ENCODE measurements around the gene AQP4.

Gene AQP4

GRCh38 chr18:26865557-26865956 is at the start of gene AQP4:
AQP4 (minus strand) TSS chr18:26865707; CDS start chr18:26865689, 18 bp downstream.
- DNase-seq (ENCODE audit: low spot score): no peak

- no peak for DNase-seq (ENCODE audit: low spot score)
Observed at GRCh38 chr18:26911840-26912239, 46.3 kb upstream of the AQP4 start.

- no peak for DNase-seq (ENCODE audit: low spot score)
Observed at GRCh38 chr18:26909599-26910290, 44.2 kb upstream of the AQP4 start.

- DNase-seq (ENCODE audit: low spot score): no peak
Observed at GRCh38 chr18:26908906-26909305, 43.4 kb upstream of the AQP4 start.

- DNase-seq (ENCODE audit: low spot score): no peak
Observed at GRCh38 chr18:26902291-26902690, 36.8 kb upstream of the AQP4 start.

GRCh38 chr18:26901020-26901419 is 35.5 kb upstream of the AQP4 start:
- no peak for DNase-seq (ENCODE audit: low spot score)

GRCh38 chr18:26894426-26894825 is 28.9 kb upstream of the AQP4 start:
- no peak for DNase-seq (ENCODE audit: low spot score)

GRCh38 chr18:26893996-26894395 is 28.5 kb upstream of the AQP4 start:
- no peak for DNase-seq (ENCODE audit: low spot score)

- no peak for DNase-seq (ENCODE audit: low spot score)
Observed at GRCh38 chr18:26888259-26888658, 22.8 kb upstream of the AQP4 start.

- DNase-seq (ENCODE audit: low spot score): no peak
Observed at GRCh38 chr18:26875040-26875654, 9.6 kb upstream of the AQP4 start.

GRCh38 chr18:26874283-26874682 is 8.8 kb upstream of the AQP4 start:
- DNase-seq (ENCODE audit: low spot score): no peak

- DNase-seq (ENCODE audit: low spot score): no peak
Observed at GRCh38 chr18:26869640-26870039, 4.1 kb upstream of the AQP4 start.

- DNase-seq (ENCODE audit: low spot score): no peak
Observed at GRCh38 chr18:26868968-26869586, 3.6 kb upstream of the AQP4 start.

- no peak for DNase-seq (ENCODE audit: low spot score)
Observed at GRCh38 chr18:26867471-26867870, 2.0 kb upstream of the AQP4 start.

GRCh38 chr18:26864658-26865057 is 849 bp downstream of the AQP4 start:
- no peak for DNase-seq (ENCODE audit: low spot score)

- no peak for DNase-seq (ENCODE audit: low spot score)
Observed at GRCh38 chr18:26863921-26864497, 1.5 kb downstream of the AQP4 start.

- DNase-seq (ENCODE audit: low spot score): no peak
Observed at GRCh38 chr18:26863122-26863879, 2.2 kb downstream of the AQP4 start.

- no peak for DNase-seq (ENCODE audit: low spot score)
Observed at GRCh38 chr18:26862084-26862483, 3.4 kb downstream of the AQP4 start.

- DNase-seq (ENCODE audit: low spot score): no peak
Observed at GRCh38 chr18:26854292-26854881, 11.1 kb downstream of the AQP4 start.

- DNase-seq (ENCODE audit: low spot score): no peak
Observed at GRCh38 chr18:26853401-26853800, 12.1 kb downstream of the AQP4 start.

GRCh38 chr18:26843760-26844159 is 21.7 kb downstream of the AQP4 start:
- DNase-seq (ENCODE audit: low spot score): no peak

- no peak for DNase-seq (ENCODE audit: low spot score)
Observed at GRCh38 chr18:26840965-26841364, 24.5 kb downstream of the AQP4 start.

All from RKO (cell line).